GM10847 (cell line): Measurements from ENCODE around the gene SRRD.

Experiments
- POLR2A ChIP-seq: IDR thresholded peaks from 2 replicates; pipeline ENCODE4 v1.6.1; 2011; ENCODE audit not compliant: insufficient read length; ENCODE audit errors: extremely low read depth

SRRD gene

DNA sequence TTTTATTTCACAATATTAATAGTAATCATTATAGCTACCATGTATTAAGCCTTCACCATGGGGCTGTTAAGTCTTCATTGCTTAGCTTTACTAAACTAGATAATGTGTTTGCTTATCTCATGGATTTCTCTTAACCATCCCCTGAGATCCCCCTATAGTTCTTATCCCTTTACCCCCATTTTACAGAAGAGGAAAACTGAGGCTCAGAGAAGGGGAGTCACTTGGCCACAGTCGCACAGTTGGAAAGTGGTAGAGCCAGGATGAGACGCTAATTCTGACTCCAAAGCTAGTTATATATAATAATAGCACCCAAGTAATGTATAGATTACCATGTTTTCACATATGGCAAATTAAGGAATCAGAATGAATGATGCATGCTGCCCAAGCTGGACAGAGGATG, 38.3 kb downstream of the SRRD start:
- no peak for TF ChIP-seq POLR2A

DNA sequence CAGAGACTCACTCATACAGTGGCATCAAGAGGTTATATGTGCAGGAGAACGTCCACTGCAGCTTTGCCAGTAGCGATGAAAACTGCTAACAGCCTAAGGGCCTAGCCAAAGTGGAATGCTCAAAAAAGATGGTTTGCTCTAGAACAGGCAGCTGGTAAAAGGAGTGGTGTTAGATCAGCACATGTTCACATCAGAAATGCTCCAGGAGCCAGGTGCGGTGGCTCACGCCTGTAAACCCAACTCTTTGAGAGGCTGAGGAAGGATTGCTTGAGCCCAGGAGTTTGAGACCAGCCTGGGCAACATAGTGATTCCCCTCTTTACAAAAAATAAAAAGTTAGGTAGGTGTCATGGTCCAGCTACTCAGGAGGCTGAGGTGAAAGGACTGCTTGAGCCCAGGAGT, 38.9 kb downstream of the SRRD start:
- TF ChIP-seq POLR2A = no peak

DNA sequence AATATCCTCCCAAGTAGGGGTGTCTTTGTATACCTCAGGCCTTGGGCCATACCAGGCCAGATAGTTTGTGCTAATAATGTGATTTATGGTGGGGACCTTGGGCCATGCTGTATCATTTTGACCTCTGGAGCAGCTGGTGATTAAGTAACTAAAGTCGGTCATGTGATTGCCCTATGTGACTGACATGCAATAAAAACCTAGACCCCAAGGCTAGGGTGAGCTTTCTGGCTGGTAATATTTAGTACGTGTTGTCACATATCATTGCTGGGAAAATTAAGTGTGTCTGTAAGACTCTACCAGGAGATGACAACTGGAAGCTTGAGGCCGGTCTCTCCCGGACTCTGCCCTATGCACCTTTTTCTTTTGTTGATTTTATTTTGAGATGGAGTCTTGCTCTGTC, 41.2 kb downstream of the SRRD start:
- TF ChIP-seq POLR2A = no peak

DNA sequence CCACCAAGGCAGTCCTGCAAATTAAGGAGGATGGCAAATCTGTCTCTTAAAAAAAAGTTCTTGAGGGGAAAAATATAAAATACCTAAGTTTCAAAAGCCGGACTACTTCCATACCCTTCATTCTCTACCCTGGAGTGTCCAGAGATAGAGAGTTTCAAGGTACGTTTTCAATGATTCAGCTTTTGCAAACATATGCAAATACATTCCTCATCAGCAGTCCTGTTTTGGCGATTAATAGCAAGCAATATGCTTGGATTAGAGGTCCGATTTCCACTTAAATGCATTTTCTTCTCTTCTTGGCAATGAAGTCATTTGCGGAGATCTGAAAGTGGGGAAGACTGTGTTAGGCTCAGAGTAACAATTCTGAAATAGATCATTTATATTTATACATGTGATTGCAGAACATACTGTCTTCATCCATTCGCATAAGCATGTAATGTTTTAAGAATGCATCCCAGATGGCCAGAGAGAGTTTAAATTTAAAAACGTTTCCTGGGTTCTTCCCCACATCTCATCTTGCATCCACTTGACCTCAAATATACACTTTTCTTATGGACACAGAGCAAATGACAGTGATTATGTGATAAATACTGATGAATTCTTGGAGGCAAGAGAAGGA, 42.4 kb downstream of the SRRD start:
- no peak for TF ChIP-seq POLR2A

DNA sequence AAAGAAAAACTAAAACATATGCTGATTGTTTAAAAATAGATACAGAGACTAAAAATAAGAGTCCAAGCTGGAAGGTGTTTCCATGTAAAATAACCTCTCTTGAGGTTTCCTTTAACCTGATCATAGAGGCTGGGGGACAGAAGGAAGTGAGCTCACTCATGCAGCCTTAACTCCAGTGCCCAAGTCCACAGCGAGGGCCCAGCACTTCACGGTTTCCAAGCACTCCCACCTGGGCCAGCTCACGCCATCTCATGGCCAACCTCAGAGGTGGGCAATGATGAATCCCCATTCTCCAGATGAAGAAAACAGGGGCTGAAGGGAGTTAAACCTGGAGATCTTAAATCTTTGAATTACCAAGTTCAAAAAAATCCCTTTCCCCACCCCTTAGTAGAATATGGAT, 43.5 kb downstream of the SRRD start:
- no peak for TF ChIP-seq POLR2A

DNA sequence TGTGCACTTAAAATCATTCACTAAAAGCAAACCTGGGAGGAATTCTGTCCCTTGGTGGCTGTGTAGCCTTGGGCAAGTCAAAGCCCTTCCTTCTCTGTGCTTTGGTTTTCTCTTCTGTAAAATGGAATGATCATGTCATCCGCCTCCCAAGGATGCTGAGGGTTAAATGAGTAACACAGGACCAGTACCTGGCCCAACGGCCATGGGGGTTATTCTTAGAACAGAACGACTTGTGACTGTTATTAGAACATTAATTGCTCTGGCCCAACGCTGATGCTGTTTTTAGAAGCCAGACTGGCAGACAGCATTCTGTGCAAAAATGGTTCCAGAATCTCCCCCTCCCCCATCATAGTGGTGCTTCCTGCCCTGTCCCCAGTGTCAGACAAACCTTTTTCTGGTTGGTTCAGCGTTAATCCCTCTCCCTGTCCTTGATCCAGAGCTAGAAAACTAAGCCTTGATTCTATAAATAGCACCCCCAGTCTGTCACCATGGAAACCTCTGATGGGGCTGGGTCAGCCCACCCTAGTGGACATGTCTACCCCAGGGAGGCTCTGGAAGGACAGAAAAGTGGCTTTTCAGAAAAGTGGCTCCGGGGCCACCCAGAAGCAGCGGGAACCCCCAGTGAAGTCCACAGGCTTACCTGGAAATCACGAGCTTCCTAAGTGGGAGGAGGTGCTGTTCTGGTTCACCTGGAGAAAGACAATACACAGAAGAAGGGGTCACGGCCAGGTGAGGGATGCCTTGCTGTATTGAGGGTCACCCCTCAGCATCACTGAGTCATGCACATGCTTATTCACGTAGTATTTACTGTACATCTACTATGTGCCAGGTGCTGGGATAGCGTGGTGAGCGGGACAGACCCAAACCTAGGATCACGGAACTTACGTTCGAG, 44.1 kb downstream of the SRRD start:
- TF ChIP-seq POLR2A = no peak

DNA sequence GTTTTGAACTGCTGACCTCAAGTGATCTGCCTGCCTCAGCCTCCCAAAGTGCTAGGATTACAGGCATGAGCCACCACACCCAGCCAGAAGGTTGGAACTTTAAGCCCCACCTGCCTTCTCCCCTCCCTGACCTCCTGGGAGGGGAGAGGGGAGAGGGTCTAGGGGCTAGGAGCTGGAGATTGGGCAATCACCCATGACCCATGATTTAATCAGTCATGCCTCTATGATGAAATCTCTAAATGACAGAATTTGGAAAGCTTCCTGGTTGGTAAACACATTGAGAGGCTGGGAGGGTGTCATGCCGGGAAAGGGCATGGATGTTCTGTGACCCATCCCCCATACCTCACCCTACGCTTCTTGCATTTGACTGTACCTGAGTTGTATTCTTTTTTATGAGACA, 45.7 kb downstream of the SRRD start:
- TF ChIP-seq POLR2A = no peak

DNA sequence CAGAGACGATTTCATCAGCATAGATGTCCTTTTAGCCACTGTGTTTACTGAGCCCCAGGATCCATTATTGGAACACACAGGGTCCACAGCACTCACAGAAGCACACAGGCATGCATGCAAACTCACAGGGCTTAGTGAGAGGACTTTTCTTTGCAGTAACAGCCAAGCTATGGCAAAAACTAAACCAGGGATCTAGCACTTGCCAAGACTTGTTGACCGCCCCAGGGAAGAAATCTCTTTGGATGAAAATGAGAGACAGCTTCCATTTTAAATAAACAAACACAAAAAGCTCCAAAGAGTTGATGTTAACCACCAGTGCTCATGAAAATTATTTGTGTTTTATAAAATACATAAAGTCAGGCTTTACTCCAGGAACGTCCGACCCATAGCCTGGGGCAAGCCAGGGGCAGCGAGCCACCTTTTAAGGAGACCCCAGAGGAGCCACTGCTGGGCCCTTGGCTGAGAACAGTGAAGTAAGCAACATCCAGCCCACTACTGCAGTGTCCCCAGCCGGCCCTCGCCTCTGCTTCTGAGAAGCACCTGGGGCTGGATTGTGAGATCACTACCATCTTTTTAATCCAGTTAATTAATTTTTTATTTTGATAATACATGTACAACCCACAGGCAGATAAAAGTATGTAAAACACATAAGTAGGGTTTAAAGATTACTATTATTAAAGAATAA, 50.6 kb downstream of the SRRD start:
- TF ChIP-seq POLR2A = no peak

DNA sequence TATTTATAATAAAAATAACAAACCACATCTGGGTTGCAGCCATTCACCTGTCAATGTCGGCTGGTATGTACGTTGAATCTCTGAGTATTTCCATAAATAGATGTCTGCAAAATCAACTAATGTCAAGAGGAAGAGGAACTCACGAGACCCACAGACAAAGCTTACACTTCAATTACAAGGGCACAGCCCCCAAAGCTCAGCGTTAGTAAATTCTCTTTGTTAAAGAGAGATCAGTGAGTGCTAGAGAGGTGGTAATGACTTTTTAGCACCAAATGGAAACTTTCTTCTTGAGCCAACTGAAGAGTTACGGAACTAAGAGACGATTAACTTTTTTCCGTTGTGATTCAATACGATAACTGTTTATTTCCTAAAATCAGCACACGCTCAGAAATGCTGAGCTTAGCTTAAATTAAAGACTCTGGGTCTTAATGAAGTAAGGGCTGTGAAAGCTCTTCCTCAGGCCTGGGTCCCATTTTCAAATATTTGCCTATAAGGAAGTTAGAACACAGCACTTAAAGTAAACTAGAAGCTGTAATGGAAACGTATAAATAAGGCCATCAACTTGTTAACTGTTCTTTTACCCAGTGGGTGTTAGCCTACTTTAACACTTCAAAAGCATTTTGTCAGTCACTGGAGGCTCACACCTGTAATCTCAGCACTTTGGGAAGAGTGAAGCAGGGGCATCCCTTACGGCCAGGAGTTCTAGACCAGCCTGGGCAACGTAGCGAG, 51.4 kb downstream of the SRRD start:
- no peak for TF ChIP-seq POLR2A

DNA sequence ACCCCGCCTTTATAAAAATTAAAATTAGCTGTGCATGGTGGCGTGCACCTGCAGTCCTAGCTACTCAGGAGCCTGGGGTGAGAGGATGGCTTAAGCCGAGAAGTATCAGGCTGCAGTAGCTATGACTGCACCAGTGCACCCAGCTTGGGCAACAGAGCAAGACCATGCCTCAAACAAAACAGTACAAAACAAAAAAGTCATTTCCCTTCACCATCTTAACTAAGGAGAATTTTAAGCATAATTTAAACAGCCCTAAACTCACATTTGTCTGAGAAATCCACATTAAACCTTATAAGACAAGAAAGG, 51.9 kb downstream of the SRRD start:
- no peak for TF ChIP-seq POLR2A

DNA sequence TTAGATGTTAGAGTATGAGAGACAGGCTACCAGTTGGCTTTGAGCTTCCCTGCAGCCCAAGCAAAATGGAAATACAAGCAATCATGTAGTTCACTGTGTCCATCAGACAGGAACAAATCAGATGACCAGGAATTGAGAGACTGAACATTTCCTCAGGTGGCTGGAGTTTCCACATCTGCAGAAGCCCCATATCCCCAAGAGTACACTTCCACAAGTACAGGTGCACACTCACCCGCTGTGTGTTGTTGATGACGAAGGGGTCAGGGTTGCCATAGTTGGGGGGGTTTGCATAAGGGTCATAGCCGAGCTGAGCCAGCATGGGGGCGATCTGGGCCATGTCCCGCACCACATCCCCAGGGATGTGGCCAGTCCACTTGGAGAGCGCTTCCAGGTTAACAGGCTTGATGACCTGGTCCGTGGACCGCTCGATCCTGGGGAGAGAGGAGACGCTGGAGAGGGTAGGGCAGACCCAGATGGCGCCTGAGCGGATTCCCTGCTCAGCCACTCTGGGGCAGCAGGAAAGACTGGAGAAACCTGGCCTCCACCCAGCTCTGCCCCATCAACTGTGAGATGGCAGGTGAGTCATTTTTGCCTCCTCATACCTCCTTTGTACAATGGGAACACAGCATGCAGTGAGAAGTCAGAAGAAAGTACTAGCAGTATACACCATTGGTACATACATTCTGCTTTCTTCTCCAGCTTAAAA, 52.5 kb downstream of the SRRD start:
- no peak for TF ChIP-seq POLR2A

DNA sequence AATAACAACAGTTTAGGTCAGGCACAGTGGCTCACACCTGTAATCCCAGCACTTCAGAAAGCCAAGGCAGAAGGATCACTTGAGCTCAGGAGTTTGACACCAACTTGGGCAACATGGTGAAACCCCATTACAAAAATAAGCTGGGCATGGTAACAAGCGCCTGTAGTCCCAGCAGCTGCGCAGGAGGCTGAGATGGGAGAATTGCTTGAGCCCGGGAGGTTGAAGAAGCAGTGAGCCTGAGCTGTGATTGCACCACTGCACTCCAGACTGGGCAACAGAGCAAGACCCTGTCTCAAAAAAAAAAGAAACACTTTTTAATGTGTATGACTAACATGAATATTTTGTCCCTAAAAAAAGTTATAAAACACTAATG, 53.1 kb downstream of the SRRD start:
- TF ChIP-seq POLR2A = no peak

DNA sequence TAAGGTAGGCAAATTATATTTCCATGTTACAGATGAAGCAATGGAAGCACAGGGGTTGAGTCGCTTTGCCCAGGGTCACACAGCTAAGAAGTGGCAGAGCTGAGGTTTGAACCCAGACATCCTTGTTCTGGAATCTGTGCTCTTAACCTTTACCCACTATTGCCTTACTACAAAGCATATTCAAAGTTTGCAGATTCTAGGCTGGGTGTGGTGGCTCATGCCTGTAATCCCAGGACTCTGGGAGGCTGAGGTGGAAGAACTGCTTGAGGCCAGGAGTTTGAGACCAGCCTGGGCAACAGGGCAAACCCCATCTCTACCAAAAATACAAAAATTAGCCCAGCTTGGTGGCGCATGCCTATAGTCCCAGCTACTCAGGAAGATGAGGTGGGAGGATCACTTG, 56.4 kb downstream of the SRRD start:
- no peak for TF ChIP-seq POLR2A

DNA sequence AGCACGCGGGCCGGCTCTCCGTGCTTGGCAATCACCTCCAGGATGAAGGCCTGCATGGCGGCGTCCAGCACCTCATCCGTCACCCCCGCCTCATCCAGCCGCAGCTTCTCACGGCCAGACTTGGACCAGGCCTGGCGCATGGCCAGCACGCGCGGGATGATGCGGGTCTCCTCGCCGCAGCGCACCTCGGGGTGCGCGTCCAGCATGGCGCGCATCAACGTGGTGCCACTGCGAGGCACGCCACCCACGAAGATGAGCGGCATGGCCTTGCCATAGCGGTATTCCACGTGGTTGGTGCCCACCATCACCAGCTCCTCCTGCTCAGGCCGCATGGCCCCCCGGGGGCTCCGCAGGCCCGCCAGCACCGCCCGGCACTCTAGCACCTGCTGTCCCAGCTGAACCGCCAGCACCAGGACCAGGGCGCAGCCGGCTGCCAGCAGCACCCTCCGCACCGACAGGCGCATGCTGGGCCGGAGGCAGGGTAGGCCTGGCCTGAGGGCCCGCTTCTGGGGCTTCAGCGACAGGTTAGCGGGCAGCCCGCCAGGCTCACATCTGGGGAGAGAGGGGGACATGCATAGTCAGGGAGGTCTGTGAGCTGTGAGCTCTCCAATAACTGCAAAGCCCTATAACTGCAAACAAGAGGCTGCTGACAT, 57.6 kb downstream of the SRRD start:
- TF ChIP-seq POLR2A = no peak

DNA sequence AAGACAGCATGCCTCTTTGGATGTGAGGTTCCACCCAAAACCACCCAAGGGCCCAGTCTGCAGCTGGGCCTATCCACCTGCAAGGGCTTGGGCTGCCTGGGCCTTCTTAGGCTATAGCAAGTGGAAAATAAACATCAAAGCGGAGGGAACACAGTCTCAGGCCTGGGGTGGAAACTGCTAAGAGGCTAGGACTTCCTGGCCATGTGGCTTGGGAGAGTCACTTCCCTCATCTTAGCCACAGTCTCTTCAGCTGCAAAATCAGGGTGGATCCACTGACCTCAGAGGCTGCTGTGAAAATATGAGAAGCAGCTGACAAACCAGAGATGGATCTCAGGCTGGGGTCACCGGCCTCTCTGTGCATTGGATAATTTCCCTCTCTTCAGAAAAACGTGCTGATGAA, 59.2 kb downstream of the SRRD start:
- no peak for TF ChIP-seq POLR2A
